Parathyroid adenoma (tissue), 2 donors: Measurements from ENCODE around the gene ASIC4.

Experiments
- H2AFZ ChIP-seq: fragments of 300-600 bp; sonication (generic); one replicate; pipeline ENCODE4 v1.7.0; 2017; ENCODE audit warnings: antibody characterized with exemption, mild to moderate bottlenecking
- H3K27ac ChIP-seq: fragments of 300-600 bp; sonication (generic); one replicate; pipeline ENCODE4 v1.7.0; 2017
- H3K27me3 ChIP-seq: fragments of 300-600 bp; sonication (generic); one replicate; pipeline ENCODE4 v1.7.0; 2017; ENCODE audit warnings: low read length; ENCODE audit not compliant: control insufficient read depth, insufficient read depth
- H3K36me3 ChIP-seq: fragments of 300-600 bp; sonication (generic); one replicate; pipeline ENCODE4 v1.7.0; 2017; ENCODE audit warnings: low read length; ENCODE audit not compliant: control insufficient read depth, insufficient read depth
- H3K4me1 ChIP-seq: fragments of 300-600 bp; sonication (generic); one replicate; pipeline ENCODE4 v1.7.0; 2017; ENCODE audit warnings: control low read depth
- H3K4me2 ChIP-seq: fragments of 300-600 bp; sonication (generic); one replicate; pipeline ENCODE4 v1.7.0; 2017; ENCODE audit warnings: low read length
- H3K4me3 ChIP-seq: fragments of 300-600 bp; sonication (generic); one replicate; pipeline ENCODE4 v1.7.0; 2017; ENCODE audit warnings: low read depth, low read length
- H3K79me2 ChIP-seq: fragments of 300-600 bp; sonication (generic); one replicate; pipeline ENCODE4 v1.7.0; 2017; ENCODE audit warnings: control low read depth
- H3K9ac ChIP-seq: fragments of 300-600 bp; sonication (generic); one replicate; pipeline ENCODE4 v1.7.0; 2017; ENCODE audit warnings: mild to moderate bottlenecking
- H3K9me3 ChIP-seq: fragments of 300-600 bp; sonication (generic); one replicate; pipeline ENCODE4 v1.7.0; 2017; ENCODE audit warnings: low read length; ENCODE audit not compliant: control insufficient read depth
- CTCF ChIP-seq: fragments of 300-600 bp; sonication (generic); IDR thresholded peaks from one replicate; pipeline ENCODE4 v1.7.0; 2017; ENCODE audit warnings: antibody characterized with exemption, mild to moderate bottlenecking
- donor health status: primary hyperparathyroidism.

Gene ASIC4

GRCh38 chr2:219573166-219573565 lies 58.9 kb downstream of the ASIC4 start:
- Histone ChIP-seq H2AFZ (no peak overlapping the region), H3K4me3 (no peak overlapping the region), H3K36me3 (no peaks in the 10 kb centered on the region), H3K9me3 (no peaks in the 10 kb centered on the region), H3K9ac (no peak overlapping the region), H3K27me3 (no peaks in the 10 kb centered on the region), H3K4me1 (peaks cover 2% of the 10 kb centered on the region), H3K79me2 (no peaks in the 10 kb centered on the region), H3K4me2 (no peak overlapping the region), H3K27ac (no peak overlapping the region)
- TF ChIP-seq CTCF = no peak

DNA sequence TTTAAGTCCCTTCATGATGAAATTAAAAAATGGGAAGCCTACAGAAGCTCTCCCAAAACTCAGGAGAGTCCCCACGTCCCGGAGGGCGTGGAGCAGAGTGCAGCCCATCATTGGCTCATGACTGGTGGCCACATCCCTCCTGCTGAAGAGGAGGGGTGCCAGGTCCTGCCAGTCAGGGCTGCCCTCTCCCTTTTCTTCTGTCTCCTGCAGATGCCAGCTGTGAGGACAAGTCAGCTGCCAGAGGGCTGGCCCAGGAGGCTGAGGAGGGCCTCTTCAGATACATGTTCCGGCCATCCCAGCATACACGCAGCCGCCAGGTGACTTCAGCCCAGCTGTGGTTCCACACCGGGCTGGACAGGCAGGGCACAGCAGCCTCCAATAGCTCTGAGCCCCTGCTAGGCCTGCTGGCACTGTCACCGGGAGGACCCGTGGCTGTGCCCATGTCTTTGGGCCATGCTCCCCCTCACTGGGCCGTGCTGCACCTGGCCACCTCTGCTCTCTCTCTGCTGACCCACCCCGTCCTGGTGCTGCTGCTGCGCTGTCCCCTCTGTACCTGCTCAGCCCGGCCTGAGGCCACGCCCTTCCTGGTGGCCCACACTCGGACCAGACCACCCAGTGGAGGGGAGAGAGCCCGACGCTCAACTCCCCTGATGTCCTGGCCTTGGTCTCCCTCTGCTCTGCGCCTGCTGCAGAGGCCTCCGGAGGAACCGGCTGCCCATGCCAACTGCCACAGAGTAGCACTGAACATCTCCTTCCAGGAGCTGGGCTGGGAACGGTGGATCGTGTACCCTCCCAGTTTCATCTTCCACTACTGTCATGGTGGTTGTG lies 60.4 kb downstream of the ASIC4 start:
- Histone ChIP-seq H3K9me3 (no peaks in the 10 kb centered on the region), H3K27ac (no peak overlapping the region), H3K9ac (no peak overlapping the region), H3K27me3 (no peaks in the 10 kb centered on the region), H2AFZ (no peak overlapping the region), H3K36me3 (no peaks in the 10 kb centered on the region), H3K4me3 (no peak overlapping the region), H3K79me2 (no peaks in the 10 kb centered on the region), H3K4me1 (peaks cover 5% of the 10 kb centered on the region), H3K4me2 (no peak overlapping the region)
- TF ChIP-seq CTCF = no peak

DNA sequence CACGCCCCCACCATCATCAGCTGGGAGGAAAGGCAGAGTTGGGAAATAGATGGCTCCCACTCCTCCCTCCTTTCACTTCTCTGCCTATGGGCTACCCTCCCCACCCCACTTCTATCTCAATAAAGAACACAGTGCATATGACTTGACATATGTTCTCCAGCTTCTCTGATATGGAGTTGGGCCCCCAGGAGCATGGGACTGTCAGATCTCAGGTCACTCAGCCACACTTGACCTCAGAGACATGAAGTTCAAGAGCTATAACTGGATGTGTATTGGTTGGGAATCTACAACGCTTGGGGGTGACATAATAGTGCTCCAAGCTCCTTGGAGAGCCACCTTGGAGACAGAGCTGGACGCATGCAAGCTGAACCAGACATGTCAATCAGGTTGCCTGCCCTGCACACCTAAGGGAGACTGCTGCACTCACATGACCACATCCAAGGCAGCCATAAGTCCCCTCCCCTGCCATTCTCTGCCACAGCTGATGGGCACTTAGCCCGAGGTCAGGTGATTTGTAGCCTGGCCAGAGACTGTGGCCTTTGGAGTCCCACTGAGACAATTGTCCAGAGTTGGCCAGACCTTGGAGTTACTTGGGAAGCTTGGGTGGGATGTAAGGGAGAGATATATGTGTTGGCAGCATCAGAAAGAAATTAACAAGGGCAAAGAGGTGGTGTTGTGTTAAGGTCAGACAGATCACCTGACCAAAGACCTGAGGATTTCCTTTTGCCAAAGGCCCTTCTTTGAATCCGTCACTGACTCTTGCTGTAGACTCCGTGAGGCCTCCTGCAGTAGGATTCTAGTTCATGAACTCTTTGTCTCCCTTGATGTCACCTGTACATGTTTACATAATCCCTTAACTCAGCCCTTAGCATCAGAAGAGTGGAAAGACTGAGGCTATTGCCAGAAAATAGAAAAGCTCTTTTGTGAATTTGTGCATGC lies 61.6 kb downstream of the ASIC4 start:
- no peak overlapping the region for H3K27ac ChIP-seq
- no peak overlapping the region for H2AFZ ChIP-seq
- H3K4me1 ChIP-seq = peaks cover 5% of the 10 kb centered on the region
- no peaks in the 10 kb centered on the region for H3K27me3 ChIP-seq
- no peak overlapping the region for H3K9ac ChIP-seq
- no peaks in the 10 kb centered on the region for H3K79me2 ChIP-seq
- no peak overlapping the region for H3K4me2 ChIP-seq
- no peaks in the 10 kb centered on the region for H3K9me3 ChIP-seq
- no peak overlapping the region for H3K4me3 ChIP-seq
- TF ChIP-seq CTCF = no peak
- H3K36me3 ChIP-seq = no peaks in the 10 kb centered on the region

GRCh38 chr2:219576505-219577388 lies 62.5 kb downstream of the ASIC4 start:
- H3K4me1 ChIP-seq = peaks cover 5% of the 10 kb centered on the region
- H3K36me3 ChIP-seq = no peaks in the 10 kb centered on the region
- H3K79me2 ChIP-seq = no peaks in the 10 kb centered on the region
- H3K9me3 ChIP-seq = no peaks in the 10 kb centered on the region
- no peak overlapping the region for H3K4me2 ChIP-seq
- no peak for TF ChIP-seq CTCF
- H3K27me3 ChIP-seq = no peaks in the 10 kb centered on the region
- no peak overlapping the region for H2AFZ ChIP-seq
- H3K9ac ChIP-seq = no peak overlapping the region
- H3K27ac ChIP-seq = no peak overlapping the region
- H3K4me3 ChIP-seq = no peak overlapping the region
